Measurements from ENCODE around the gene SLC51B. TPM values are rescaled to one million over a fixed set of nuclear protein-coding genes. Genes with fewer than 3 reads are reported as not detected.
"Not testable (repeated sequence)": the region's sequence is repeated elsewhere in the genome, so short reads cannot be mapped to it uniquely, and the experiment has no call there.

The SLC51B gene
- total RNA-seq, 1 donor from 2014 or later, result not detected

DNA sequence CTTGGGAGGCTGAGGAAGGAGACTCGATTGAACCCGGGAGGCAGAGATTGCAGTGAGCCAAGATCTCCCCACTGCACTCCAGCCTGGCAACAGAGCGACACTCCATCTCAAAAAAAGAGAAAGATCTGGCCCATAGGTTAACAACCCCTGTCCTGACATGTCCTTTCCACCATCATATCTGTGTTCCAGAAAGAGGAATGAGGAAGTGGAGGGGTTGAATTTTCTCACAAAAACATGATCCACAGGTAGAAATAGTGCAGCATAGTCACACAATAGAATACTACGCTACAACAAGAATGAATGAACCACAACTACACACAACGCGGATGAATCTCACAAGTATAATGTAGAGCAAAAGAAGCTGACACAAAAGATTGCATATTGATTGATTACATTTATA lies 4.7 kb upstream of the SLC51B start:
- FAIRE-seq (no peak), DNase-seq (ENCODE audit: low spot score in 2 of 2) (no peak)

DNA sequence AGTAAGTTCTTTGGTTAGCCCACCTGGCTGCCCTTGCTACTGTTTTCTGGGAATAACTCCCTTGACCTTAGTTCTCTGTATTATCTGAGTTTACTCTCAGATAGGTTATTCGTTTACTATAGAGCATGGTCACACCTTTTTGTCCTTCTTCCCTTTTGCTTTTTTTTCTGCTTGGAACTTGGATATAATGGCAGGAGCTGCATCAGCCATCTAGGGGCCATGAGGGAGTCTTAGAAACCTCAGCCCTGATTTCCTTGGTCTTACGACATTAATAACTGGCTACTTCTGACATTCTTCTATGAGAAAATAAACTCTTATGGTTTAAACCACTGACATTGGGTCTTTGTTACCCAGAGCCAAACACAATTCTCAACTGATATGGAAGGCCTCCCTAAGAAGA lies 3.4 kb upstream of the SLC51B start:
- no peak for FAIRE-seq
- no peak for DNase-seq (ENCODE audit: low spot score in 2 of 2)

DNA sequence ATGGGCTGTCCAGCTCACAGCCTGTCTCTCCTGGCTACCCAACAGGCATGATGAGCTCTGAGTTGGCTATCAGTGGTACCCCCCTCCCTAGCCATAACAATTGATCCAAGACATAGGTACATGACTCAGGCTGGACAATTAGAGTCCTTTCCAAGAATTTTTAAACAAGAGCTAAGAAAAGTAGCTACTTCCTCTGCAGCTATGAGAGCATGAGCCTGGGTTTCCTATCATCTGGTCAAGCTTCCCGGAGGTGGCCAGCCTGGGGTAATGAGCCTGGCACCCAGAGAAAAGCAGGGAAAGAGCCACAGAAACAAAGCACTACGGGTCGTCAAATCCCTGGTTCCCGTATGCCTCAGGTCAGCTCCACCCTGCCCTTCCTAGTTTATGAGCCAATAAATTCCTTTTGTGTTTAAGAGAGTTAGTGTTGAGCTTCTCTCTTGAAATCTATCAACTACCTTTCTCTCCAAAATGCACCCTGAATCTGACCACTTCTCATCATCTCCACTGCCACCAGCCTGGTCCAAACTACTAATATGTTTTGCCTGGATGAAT lies 2.3 kb upstream of the SLC51B start:
- DNase-seq (ENCODE audit: low spot score in 2 of 2), result no peak
- FAIRE-seq, result no peak

DNA sequence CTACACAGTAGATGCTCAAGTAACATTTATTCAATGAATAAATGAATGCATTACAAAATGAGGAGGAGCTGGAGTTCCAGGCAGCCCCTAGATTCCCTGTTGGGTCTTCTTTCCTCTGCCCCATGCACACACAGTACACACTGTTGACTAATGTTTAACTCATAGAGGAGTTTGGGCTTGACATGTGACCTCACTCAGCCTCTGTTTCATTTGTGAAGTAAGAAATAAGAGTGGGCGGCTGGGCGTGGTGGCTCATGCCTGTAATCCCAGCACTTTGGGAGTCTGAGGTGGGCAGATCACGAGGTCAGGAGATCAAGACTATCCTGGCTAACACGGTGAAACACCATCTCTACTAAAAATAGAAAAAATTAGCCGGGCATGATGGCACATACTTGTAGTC lies 969 bp upstream of the SLC51B start:
- FAIRE-seq; DNase-seq (ENCODE audit: low spot score in 2 of 2): not testable (repeated sequence)

DNA sequence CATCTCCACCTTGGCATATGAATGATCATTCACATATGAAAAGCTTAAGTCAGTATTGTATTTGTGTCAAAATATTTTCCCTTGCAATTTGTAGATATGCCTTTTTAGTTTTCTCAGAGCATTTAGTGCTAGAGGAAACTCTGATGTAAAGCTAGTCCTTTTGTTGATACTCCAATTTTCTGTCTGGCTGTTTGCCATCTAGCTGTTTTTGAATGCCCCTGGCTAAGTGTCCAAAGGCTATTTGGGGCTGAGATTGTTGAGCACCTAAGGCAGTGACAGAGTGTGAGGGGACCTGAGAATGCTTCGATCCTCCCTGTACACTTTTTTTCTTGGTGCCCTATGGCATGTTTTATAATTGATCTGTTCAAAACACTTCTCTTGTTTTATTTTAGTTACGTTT lies 3.1 kb downstream of the SLC51B start:
- DNase-seq (ENCODE audit: low spot score in 2 of 2) (no peak), FAIRE-seq (no peak)

DNA sequence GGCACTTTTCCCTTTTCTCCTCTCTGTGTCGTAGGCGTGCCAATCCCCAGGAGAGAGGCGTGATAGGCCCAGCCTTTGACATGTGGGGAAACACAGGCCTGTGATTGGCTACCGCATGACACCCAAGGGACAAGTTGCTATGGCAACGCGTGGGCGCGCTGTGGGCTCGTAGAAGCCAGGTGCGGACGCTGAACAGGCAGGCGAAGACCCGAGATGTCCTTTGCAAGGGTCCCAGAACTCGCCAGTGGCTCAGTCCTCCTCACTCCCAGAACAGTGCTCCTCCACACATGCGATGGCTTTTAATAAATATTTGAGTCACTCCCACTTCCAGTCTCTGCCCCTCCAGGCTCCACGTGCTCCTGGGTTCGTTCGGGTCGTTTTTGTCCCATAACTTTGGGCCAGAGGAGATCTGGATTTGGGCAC lies 4.2 kb downstream of the SLC51B start:
- DNase-seq (ENCODE audit: low spot score in 2 of 2) (peak; percentile 77 to 94), FAIRE-seq (no peak)

DNA sequence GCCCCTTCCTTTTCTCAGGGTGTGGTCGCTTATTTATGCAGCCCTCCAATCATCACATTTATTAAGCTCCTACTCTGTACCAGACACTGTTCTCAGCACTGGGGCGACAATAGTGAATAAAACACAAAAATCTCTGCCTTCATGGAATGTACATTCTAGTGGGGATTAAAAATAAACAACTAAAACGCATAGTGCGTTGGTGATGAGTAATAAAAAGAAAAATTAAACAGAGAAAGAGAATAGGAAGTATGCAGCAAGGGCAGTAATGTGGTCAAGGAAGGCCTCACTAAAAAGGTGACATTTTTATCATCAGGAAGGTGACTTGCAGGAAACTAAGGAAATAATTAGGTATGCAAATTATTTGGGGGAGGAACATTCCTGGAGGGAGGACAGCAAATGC lies 5.1 kb downstream of the SLC51B start:
- FAIRE-seq (no peak), DNase-seq (ENCODE audit: low spot score in 2 of 2) (no peak)

DNA sequence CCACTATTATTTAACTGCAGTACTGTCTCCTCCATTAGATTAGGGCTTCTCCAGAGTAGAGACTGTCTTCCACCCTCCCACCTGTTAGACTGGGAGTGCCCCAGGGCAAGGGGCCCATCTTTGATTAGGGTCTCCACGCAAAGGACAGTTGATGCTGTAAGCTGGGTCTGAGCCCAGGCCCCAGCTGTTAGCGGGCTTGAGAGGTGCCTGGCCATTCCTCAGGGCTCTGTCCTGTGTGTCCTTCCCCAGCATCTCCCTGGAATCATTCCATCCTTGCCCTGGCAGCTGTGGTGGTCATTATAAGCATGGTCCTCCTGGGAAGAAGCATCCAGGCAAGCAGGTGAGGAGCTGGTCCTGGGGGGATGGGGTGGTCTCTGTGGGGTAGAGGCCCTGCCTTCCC lies 6.1 kb downstream of the SLC51B start:
- FAIRE-seq, result no peak
- no peak for DNase-seq (ENCODE audit: low spot score in 2 of 2)

DNA sequence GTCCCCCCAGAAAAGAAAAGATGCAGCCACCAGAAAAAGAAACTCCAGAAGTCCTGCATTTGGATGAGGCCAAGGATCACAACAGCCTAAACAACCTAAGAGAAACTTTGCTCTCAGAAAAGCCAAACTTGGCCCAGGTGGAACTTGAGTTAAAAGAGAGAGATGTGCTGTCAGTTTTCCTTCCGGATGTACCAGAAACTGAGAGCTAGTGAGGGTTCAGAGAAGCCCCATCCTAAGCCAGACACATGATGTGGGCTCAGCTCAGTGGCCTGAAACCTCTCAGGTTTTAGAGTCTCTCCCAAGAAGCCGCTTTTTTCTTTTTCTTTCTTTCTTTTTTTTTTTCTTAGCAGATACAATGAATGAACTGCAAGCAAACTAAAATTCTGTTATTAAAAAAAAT lies 7.8 kb downstream of the SLC51B start:
- FAIRE-seq (no peak), DNase-seq (ENCODE audit: low spot score in 2 of 2) (no peak)

DNA sequence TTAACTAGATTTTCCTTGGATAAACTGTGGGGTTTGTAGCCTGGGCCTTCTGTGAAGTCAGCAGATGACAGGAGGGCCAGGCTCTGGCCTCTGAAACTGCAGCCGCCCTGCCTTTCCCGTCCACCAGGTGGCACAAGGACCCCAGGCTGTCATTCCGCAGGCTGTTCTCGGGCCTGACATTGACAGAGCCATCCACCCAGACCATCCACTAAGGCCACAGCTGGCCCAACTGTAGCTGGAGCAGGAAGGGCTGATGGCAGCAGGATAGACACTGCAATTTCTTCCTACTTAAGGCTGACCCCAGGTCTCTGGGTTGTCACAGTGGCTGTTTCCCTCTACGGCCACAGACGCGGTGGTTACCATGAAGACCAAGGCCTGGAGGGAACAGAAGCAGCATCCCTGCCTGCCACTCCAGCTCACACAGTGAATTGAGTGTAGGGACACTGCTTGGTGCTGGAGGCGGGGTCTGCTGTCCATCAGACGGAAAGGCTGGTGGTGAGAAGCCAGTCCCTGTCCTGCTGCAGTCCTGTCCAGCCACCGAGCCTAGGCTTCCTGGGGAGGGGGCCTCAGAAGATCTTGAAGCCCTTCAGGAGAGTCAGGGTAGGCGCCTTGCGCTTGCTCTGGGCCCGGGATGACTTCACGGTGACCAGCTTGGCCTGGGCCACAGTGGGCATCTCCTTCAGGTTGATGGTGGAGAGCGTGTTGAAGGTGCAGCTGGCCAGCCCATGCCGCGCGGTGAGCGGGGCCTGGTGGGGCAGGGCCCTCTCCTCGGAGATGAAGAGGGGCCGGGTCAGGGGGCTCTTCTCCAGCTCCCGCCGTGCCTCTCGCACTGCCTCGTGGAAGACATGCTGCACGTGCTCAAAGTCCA lies 9.4 kb downstream of the SLC51B start:
- DNase-seq (ENCODE audit: low spot score in 2 of 2) (peak; percentile 66 to 84), FAIRE-seq (no peak)

DNA sequence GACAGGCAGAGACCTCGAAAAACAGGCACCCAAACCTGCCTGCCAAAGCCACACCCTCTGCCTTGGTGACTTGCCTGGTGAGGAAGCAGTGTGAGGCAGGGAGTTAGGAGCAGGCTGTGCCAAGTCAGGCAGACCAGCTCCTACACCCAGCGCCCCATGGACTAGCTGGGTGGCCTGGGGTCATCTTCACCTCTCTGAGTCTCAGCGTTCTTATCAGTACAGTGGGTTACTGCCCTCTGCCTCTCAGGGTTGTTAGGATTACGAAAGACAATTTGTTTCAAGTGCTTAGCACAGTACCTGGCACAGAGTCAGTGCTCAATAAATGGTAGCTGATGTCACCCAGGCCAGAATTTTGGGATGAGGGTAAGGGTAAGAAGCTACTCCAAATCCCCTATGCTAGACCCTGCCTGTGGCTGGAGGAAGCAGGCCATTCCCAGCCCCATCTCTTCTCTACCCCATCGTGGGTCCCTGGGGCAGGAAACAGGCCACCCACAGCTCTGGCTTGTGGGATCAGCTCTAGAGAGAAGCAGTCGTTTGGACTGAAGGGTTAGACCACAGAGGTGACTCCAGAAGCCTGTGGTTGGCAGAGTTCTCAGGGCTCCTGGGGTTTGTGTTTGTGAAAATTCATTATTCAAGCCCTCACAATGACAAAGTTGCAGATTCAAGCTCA lies 10.1 kb downstream of the SLC51B start:
- DNase-seq (ENCODE audit: low spot score in 2 of 2), result no peak
- no peak for FAIRE-seq

DNA sequence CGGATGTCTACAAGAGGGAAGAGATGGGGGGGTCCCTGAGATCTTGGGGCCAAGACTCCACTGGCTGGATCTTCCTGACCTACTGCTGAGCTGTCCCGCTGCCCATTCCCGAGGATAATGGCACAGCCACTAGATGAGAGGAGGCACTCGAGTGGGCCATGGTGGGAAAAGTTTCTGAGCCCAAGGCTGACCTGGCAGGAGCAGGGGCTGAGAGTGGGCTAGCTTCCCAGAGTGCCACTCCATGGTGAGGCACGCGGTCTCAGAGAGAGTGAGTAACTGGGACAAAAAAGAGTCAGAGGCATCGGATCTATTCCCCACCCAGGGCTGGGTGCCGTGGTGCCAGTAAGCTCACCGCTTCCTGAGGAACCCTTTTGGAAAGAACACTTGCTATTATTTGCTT lies 10.9 kb downstream of the SLC51B start:
- no peak for FAIRE-seq
- no peak for DNase-seq (ENCODE audit: low spot score in 2 of 2)

DNA sequence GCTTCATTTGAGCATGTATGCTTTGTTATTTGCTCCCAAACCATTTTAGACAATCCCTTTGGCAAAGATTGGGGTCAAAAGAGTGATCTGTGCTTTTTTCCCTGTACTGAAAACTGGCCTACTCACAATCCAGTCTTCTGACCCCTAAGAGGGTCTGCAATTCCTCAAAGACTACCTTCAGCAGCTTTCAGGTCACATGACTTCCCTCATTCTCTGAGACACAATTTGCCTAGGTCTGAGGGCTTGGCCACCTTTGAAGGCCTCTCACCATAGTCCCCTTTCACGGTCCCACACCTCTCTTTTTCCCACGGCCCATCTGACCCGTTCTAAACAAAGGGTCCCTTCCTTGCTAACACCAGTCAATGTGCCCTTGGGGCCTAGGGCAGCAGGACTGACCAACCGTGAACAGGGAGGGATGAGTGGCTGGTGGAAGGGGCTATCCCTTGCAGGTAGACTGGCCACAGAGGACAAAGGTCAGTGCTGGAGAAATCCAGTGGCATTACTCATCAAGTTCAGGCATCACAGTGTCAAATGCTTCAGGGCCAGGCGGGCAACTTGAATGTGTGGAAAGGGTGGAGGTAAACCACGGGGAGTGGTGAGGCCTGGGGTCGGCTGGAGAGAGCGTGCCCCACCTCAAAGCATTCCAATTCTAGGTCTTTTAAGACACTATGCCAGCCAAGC lies 11.8 kb downstream of the SLC51B start:
- no peak for DNase-seq (ENCODE audit: low spot score in 2 of 2)
- no peak for FAIRE-seq

DNA sequence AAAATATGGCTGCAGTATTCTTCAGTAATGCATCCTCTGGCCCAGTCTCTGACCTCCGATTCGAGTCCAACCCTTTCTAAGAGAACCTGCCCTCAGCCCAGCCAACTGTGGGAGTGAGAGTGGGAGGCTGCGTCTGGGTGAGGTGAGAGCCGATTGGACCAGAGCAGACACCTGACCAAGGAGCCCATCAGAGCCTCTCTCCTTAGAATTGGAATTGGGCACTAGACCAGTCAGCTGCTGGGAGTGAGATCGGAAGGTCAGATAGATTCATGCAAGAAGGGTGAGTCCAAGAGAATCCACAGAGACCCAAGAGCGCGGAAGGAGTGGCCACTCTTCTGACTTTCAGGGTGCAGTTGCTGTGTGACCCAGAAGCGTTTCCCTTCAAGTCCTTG lies 12.4 kb downstream of the SLC51B start:
- FAIRE-seq, result no peak
- DNase-seq (ENCODE audit: low spot score in 2 of 2), result no peak

DNA sequence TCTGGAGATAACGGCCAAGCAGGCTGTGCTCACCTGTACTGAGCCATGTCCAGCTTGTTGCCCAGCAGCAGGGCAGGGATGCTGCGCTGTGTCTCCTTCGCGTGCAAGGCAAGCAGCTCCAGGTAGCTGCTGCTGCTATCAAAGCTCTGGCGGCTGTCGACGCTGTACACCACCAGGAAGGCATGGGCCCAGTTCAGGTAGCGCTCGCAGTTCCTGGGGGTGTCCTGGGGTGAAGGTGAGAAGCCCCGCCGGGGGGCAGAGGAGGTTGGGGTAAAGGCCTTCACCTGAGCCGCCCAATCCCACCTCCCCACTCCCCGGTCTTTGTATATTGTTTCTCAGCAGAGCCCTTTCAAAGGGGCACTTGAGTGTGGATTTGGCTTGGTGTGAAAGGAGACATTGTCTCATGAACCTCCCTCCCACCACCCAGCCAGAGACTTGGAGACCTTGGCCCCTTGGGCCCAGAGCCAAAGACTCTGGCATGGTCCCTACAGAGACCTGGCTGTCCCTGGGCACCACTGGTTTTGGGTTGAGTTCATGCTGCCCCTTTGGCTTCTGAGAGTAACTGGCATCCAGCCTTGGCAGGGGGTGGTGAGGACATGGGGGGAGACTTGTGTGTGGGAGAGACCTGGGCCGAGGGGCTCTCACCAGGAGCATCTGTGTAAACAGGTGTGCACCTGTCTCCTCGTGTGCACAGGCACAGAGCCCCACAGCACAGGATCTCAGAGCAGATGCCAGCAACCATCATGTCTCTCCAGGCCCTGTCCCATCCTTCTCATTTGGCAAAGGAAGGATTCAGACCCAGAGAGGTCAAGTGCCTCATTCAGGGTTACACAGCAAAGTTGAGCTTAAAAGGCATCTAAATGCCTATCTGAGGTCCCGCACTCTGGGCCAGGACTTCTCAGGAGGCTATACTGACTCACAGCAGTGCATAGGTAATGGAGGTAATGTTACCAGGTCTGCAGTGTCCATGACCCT lies 13.5 kb downstream of the SLC51B start:
- DNase-seq (ENCODE audit: low spot score in 2 of 2) (peak in 1 of 2 donors; percentile 32), FAIRE-seq (no peak)

DNA sequence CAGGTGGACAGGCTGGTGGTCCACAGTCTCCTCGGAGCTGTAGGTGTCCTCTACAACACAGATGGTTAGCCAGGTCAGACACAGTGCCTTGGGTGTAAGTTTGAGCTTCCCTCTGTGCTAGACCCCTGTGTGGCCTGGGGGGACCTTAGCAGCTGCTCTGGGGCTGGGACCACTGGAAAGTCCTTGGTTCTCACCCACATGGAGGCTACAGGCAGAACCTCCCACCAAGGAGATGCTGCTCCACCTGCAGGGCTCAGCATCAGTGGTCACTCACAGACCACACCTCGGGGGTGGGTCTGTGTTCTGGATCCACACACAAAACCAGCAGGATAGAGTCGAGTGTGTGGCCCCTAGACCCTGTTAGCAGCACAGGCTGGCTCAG lies 14.2 kb downstream of the SLC51B start:
- FAIRE-seq (no peak), DNase-seq (ENCODE audit: low spot score in 2 of 2) (no peak)

DNA sequence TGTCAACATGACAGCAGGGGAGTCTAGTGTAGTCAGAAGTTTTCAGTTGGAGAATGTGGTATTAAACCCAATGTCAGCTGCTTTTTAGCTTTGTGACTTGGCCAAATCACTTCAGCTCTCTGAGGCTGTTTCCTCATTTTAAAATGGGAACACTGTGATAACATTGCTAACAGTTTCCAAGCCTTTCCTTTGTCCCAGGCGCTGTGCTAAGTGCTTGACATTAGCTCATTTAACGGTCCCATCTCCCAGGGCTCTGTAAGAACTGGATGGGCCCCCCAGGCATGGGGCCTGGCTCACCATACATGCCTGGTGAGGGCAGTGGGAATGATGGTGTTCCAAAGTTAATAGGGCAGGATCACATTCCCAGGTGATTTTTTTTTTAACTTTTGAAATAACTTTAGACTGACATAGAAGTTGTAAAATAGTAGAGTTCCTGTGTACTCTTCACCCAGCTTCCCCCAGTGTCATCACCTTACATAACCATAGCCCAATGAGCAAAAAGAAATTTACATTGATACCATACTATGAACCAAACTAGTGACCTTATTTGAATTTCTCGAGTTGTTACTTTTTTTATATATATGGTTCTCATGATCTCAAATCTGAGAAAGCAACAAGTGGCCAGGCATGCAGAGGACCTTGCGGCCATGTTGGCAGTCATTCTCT lies 14.9 kb downstream of the SLC51B start:
- peak in 1 of 2 donors; percentile 11 for DNase-seq (ENCODE audit: low spot score in 2 of 2)
- FAIRE-seq, result no peak

DNA sequence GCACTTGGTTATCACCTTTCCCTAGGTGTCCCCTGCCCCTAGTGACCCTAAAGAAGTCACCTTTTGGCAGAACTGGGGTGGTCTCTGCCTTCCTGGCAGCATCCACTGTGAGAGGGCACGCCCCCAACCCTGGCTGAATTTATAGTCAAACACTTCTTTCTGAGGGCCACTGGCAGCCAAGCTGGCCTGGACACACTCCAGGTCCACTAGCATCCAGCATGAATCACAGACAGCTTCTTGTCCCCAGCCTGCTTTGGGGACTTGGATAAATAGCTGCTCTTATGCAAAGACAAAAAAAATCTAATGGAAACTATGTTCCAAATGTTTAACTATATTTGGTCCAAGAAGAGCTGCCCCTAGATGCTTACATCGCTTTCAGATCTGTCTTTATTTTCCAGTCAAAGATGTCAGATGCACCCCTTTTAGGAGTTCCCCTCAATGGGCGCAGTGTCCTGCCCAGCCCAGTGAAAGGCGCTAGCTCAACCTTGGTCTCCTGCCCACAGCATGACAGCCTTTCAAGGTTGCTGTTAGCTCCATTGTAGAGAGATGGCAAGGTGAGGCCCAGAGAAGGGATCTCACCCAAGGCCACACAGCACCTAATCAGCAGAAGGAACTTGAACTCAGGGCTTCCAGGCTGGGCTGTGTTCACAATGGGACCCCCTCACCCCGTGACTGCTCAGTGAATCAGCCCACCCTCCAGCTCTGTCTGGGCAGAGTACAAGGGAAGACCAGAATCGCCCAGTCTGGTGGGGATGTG lies 15.6 kb downstream of the SLC51B start:
- DNase-seq (ENCODE audit: low spot score in 2 of 2) (peak; percentile 55 to 63), FAIRE-seq (no peak)

DNA sequence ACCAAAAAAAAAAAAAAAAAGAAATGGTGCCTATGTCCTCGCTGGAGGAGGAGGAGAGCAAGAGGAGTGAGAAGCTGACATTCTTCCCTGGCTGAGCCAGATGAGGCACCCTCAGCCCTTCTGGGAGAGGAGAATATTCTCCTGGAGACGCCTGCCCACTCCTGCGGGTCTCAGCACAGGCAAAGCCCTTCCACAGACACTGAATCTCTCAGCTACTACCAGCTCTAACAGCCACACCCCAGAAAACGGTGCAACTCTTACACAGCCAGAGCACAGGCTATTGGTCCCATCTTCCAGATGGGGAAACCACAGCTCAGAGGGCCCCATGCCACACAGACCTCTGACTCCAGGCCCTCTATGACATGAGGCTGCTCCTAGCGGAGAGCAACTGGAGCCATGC lies 16.9 kb downstream of the SLC51B start:
- FAIRE-seq, result no peak
- no peak for DNase-seq (ENCODE audit: low spot score in 2 of 2)

Data from frontal cortex (tissue), 4 donors.